ENCODE data around the gene CAPN5. TPM values are rescaled to one million over a fixed set of nuclear protein-coding genes. Genes with fewer than 3 reads are reported as not detected.

The CAPN5 gene
- total and polyA plus RNA-seq, 2 experiments from 2014 or later: 10.2 to 32.2 TPM

DNA sequence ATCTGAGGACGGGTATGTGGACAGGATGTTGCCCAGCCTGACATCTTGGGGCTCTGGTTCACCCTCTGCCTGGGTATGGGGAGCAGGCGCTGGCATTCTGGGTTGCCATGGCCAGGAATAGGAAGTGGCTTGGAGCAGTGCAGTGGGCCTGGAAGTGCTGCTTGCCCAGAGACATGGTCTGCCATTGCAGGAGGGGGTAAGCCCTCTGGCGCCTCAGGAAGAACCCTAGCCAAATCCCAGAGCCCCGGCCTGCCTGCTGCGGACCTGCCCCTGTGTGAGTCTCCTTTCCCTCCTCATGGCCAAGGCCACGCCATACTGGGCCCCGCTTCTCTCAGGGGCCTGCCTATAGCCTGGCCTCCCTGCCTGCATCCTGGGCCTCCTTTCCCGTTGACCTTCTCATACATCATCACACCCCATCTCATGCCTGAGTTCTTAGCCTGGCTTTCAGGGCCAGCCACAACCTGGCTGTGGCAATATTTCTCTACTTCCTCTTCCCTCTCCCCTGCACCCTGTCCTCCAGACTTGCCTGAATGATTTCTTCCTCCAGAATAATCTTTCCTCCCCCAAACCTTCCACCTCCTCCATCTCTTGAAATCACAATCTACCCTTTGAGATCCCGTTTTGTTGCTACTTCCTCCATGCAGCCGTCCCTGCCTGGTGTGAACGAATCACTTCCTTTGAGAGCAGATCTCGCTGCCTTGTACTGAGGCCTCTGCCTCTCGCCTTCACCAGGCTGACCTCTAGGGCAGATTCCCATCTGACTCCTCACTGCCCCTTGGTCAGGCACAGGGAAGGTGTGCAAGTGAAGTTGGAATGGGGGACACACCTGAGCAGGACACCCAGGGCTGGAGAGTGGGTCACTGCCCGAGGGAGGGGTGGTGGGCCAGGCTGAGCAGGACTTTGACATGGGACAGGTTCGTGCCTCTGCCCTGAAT, 5.2 kb downstream of the CAPN5 start:
- Mint-ChIP-seq H3K27me3 (ENCODE audit: insufficient read depth, low read depth, poor library complexity) (peaks cover 23% of the 10 kb centered on the region), H3K4me3 (no peak overlapping the region), H3K36me3 (ENCODE audit: low read depth) (no peaks in the 10 kb centered on the region), H3K4me1 (peaks cover 14% of the 10 kb centered on the region), H3K27ac (no peak overlapping the region), H3K9me3 (no peaks in the 10 kb centered on the region)
- no peaks in the 10 kb centered on the region for H3K79me2 ChIP-seq (replicated peaks; ENCODE audit: insufficient read depth)
- peaks cover 6% of the 10 kb centered on the region; the same call in 1 of the 2 replicates for H3K4me1 ChIP-seq (ENCODE audit: insufficient read depth)
- TF ChIP-seq POLR2AphosphoS5 (IDR thresholded peaks at IDR 0.05; ENCODE audit: low read depth): no peak
- no peak overlapping the region for H3K4me3 ChIP-seq
- H3K27ac ChIP-seq (ENCODE audit: low read depth): no peak overlapping the region
- no peak overlapping the region for H2AFZ ChIP-seq
- H3K9me2 ChIP-seq (ENCODE audit: insufficient read depth): no peaks in the 10 kb centered on the region
- no peaks in the 10 kb centered on the region for H3K36me3 ChIP-seq (ENCODE audit: insufficient read depth)
- no peak overlapping the region for H3K4me2 ChIP-seq
- no peak for DNase-seq (ENCODE audit: low spot score)
- H4K20me1 ChIP-seq (replicated peaks; ENCODE audit: insufficient read depth): no peaks in the 10 kb centered on the region
- ATAC-seq: no peak
- no peaks in the 10 kb centered on the region for H3F3A ChIP-seq (replicated peaks; ENCODE audit: low read depth)
- no peaks in the 10 kb centered on the region for H3K27me3 ChIP-seq (ENCODE audit: insufficient read depth)

DNA sequence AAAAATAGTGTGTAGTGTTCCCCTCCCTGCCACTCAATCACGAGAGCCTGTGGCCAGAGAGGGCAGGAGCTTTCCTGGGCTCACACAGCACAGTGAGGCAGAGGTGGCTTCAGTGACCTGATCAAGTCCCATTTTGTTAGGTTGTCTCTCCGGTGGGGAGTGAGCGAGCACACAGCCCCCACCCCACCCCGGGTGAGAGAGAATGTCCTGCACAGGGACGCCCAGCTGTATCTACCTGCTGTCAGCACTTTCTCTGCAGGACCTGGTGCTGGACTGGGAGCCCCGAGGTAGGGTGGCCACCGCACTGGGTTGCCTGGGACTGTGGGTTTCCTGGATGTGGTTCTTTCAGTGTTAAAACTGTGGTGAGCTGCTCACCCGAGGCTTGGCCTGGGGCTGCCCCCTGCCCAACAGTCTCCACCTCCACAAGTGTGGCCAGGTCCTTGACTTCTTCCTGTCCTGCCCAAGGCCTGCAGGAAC, 6.1 kb downstream of the CAPN5 start:
- Mint-ChIP-seq H3K4me3 (no peak overlapping the region), H3K9me3 (no peaks in the 10 kb centered on the region), H3K36me3 (ENCODE audit: low read depth) (no peaks in the 10 kb centered on the region), H3K4me1 (peaks cover 8% of the 10 kb centered on the region), H3K27ac (peak overlapping the region; percentile 62; the same call in 1 of the 2 replicates), H3K27me3 (ENCODE audit: insufficient read depth, low read depth, poor library complexity) (peaks cover 16% of the 10 kb centered on the region)
- ATAC-seq (no peak), DNase-seq (ENCODE audit: low spot score) (no peak)
- Histone ChIP-seq H3K79me2 (replicated peaks; ENCODE audit: insufficient read depth) (no peaks in the 10 kb centered on the region), H4K20me1 (replicated peaks; ENCODE audit: insufficient read depth) (no peaks in the 10 kb centered on the region), H3F3A (replicated peaks; ENCODE audit: low read depth) (no peaks in the 10 kb centered on the region), H3K4me1 (ENCODE audit: insufficient read depth) (peaks cover 3% of the 10 kb centered on the region; the same call in 1 of the 2 replicates), H2AFZ (no peak overlapping the region), H3K9me2 (ENCODE audit: insufficient read depth) (no peaks in the 10 kb centered on the region), H3K27me3 (ENCODE audit: insufficient read depth) (no peaks in the 10 kb centered on the region), H3K36me3 (ENCODE audit: insufficient read depth) (no peaks in the 10 kb centered on the region), H3K4me3 (no peak overlapping the region), H3K27ac (ENCODE audit: low read depth) (no peak overlapping the region), H3K4me2 (no peak overlapping the region)
- TF ChIP-seq, protein P1, sequence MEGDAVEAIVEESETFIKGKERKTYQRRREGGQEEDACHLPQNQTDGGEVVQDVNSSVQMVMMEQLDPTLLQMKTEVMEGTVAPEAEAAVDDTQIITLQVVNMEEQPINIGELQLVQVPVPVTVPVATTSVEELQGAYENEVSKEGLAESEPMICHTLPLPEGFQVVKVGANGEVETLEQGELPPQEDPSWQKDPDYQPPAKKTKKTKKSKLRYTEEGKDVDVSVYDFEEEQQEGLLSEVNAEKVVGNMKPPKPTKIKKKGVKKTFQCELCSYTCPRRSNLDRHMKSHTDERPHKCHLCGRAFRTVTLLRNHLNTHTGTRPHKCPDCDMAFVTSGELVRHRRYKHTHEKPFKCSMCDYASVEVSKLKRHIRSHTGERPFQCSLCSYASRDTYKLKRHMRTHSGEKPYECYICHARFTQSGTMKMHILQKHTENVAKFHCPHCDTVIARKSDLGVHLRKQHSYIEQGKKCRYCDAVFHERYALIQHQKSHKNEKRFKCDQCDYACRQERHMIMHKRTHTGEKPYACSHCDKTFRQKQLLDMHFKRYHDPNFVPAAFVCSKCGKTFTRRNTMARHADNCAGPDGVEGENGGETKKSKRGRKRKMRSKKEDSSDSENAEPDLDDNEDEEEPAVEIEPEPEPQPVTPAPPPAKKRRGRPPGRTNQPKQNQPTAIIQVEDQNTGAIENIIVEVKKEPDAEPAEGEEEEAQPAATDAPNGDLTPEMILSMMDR (conservative IDR thresholded peaks at IDR 0.05; ENCODE audit: low read depth in 2 of 2): no peak
- TF ChIP-seq, protein P2, sequence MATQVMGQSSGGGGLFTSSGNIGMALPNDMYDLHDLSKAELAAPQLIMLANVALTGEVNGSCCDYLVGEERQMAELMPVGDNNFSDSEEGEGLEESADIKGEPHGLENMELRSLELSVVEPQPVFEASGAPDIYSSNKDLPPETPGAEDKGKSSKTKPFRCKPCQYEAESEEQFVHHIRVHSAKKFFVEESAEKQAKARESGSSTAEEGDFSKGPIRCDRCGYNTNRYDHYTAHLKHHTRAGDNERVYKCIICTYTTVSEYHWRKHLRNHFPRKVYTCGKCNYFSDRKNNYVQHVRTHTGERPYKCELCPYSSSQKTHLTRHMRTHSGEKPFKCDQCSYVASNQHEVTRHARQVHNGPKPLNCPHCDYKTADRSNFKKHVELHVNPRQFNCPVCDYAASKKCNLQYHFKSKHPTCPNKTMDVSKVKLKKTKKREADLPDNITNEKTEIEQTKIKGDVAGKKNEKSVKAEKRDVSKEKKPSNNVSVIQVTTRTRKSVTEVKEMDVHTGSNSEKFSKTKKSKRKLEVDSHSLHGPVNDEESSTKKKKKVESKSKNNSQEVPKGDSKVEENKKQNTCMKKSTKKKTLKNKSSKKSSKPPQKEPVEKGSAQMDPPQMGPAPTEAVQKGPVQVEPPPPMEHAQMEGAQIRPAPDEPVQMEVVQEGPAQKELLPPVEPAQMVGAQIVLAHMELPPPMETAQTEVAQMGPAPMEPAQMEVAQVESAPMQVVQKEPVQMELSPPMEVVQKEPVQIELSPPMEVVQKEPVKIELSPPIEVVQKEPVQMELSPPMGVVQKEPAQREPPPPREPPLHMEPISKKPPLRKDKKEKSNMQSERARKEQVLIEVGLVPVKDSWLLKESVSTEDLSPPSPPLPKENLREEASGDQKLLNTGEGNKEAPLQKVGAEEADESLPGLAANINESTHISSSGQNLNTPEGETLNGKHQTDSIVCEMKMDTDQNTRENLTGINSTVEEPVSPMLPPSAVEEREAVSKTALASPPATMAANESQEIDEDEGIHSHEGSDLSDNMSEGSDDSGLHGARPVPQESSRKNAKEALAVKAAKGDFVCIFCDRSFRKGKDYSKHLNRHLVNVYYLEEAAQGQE (IDR thresholded peaks at IDR 0.05; ENCODE audit: unreplicated experiment): no peak
- TF ChIP-seq POLR2AphosphoS5 (IDR thresholded peaks at IDR 0.05; ENCODE audit: low read depth) (no peak), EZH2phosphoT487 (IDR thresholded peaks at IDR 0.05; ENCODE audit: unreplicated experiment) (no peak), JUNB (IDR thresholded peaks at IDR 0.05; ENCODE audit: unreplicated experiment) (no peak), CREB1 (CRISPR knock-in tag; IDR thresholded peaks at IDR 0.05; ENCODE audit: low read depth) (no peak), EZH2 (IDR thresholded peaks at IDR 0.05; ENCODE audit: low read depth, unreplicated experiment) (no peak)
- TF ChIP-seq, protein P3, sequence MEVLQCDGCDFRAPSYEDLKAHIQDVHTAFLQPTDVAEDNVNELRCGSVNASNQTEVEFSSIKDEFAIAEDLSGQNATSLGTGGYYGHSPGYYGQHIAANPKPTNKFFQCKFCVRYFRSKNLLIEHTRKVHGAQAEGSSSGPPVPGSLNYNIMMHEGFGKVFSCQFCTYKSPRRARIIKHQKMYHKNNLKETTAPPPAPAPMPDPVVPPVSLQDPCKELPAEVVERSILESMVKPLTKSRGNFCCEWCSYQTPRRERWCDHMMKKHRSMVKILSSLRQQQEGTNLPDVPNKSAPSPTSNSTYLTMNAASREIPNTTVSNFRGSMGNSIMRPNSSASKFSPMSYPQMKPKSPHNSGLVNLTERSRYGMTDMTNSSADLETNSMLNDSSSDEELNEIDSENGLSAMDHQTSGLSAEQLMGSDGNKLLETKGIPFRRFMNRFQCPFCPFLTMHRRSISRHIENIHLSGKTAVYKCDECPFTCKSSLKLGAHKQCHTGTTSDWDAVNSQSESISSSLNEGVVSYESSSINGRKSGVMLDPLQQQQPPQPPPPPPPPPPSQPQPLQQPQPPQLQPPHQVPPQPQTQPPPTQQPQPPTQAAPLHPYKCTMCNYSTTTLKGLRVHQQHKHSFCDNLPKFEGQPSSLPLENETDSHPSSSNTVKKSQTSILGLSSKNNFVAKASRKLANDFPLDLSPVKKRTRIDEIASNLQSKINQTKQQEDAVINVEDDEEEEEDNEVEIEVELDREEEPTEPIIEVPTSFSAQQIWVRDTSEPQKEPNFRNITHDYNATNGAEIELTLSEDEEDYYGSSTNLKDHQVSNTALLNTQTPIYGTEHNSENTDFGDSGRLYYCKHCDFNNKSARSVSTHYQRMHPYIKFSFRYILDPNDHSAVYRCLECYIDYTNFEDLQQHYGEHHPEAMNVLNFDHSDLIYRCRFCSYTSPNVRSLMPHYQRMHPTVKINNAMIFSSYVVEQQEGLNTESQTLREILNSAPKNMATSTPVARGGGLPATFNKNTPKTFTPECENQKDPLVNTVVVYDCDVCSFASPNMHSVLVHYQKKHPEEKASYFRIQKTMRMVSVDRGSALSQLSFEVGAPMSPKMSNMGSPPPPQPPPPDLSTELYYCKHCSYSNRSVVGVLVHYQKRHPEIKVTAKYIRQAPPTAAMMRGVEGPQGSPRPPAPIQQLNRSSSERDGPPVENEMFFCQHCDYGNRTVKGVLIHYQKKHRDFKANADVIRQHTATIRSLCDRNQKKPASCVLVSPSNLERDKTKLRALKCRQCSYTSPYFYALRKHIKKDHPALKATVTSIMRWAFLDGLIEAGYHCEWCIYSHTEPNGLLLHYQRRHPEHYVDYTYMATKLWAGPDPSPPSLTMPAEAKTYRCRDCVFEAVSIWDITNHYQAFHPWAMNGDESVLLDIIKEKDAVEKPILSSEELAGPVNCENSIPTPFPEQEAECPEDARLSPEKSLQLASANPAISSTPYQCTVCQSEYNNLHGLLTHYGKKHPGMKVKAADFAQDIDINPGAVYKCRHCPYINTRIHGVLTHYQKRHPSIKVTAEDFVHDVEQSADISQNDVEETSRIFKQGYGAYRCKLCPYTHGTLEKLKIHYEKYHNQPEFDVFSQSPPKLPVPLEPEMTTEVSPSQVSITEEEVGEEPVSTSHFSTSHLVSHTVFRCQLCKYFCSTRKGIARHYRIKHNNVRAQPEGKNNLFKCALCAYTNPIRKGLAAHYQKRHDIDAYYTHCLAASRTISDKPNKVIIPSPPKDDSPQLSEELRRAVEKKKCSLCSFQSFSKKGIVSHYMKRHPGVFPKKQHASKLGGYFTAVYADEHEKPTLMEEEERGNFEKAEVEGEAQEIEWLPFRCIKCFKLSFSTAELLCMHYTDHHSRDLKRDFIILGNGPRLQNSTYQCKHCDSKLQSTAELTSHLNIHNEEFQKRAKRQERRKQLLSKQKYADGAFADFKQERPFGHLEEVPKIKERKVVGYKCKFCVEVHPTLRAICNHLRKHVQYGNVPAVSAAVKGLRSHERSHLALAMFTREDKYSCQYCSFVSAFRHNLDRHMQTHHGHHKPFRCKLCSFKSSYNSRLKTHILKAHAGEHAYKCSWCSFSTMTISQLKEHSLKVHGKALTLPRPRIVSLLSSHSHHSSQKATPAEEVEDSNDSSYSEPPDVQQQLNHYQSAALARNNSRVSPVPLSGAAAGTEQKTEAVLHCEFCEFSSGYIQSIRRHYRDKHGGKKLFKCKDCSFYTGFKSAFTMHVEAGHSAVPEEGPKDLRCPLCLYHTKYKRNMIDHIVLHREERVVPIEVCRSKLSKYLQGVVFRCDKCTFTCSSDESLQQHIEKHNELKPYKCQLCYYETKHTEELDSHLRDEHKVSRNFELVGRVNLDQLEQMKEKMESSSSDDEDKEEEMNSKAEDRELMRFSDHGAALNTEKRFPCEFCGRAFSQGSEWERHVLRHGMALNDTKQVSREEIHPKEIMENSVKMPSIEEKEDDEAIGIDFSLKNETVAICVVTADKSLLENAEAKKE (CRISPR knock-in tag; IDR thresholded peaks at IDR 0.05): no peak

Measured in GM23338 (cell line).